HG03521 (cell line): ENCODE results near the gene CAND2.
A peak's percentile ranks its signal among the peaks of the same experiment; 100 is the strongest.

Experiments
- ATAC-seq: cut with Tn5 transposase; IDR thresholded peaks from one replicate; pipeline ENCODE4 v1.9.1; 2021; ENCODE audit warnings: mild to moderate bottlenecking, moderate library complexity; ENCODE audit not compliant: unreplicated experiment

The CAND2 gene

DNA sequence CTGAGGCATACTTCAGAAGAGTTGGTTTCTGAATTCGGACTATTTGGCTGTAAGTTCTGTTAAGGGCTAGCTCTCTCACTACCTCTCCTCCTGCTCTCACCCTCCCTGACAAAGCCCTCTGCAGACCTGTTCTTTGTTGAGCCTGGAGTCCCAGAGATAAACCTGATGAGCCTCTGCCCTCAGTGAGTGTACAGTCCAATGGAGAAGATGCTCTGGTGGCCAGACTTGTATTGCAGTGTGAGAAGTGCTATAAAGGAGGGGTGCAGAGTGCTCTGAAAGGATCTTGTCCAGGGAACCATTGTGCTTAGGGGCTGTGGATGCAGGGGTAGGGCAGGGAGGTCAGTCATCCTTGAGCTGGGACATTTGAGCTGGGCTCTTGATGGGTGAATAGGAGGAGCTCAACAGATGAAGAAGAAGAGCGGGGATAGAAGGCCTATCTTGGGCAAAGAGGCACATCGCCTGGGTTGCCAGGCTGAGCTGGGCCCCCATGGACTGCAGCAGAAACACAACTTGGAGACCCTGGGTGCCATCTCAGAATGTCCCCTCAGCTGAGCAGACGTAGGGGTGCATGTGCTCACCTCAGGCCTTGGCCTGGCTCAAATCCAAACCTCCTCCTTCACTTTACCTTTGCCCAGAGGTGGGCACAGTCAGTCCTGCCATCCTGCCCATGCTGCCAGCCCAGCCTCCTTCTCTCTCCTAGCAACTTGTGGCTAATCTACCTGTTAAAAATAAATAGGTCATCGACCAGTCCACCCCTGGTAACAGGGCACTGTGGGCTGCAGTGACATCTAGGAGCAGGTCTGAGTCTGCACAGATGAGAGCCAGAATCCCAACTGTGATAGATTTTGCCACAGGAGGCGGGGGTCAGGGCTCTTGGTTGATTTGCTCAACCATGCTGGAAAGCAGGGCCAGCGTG, 3.3 kb downstream of the CAND2 start:
- no peak for ATAC-seq

DNA sequence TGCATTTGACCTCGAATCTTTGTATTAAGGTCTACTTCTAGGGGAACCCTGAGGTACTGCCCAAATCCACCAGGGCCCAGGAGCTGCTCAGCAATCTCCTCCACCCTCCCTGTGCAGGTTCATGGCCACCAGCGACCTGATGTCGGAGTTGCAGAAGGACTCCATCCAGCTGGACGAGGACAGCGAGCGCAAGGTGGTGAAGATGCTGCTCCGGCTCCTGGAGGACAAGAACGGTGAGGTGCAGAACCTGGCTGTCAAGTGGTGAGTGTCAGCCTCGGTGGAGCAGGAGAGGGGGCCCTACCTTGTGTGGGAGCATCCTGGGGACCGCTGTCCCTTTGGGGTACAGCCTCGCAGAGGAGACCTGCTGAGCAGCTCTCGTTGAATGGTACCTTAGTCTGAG, 6.9 kb downstream of the CAND2 start:
- ATAC-seq = no peak

DNA sequence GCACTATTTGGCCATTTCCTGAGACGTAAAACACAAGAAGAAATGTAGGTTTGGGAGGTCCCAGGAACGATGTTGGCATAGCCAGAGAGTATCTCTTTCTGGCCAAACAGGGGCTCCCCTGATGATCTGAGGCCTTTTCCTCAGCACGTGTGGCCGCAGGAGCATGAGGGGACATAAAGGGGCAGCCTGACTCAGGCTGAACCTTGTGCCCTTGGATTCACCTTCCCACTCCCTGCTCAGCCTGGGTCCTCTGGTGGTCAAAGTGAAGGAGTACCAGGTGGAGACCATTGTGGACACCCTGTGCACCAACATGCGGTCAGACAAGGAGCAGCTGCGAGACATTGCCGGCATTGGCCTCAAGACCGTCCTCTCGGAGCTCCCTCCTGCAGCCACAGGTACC, 10.6 kb downstream of the CAND2 start:
- no peak for ATAC-seq

DNA sequence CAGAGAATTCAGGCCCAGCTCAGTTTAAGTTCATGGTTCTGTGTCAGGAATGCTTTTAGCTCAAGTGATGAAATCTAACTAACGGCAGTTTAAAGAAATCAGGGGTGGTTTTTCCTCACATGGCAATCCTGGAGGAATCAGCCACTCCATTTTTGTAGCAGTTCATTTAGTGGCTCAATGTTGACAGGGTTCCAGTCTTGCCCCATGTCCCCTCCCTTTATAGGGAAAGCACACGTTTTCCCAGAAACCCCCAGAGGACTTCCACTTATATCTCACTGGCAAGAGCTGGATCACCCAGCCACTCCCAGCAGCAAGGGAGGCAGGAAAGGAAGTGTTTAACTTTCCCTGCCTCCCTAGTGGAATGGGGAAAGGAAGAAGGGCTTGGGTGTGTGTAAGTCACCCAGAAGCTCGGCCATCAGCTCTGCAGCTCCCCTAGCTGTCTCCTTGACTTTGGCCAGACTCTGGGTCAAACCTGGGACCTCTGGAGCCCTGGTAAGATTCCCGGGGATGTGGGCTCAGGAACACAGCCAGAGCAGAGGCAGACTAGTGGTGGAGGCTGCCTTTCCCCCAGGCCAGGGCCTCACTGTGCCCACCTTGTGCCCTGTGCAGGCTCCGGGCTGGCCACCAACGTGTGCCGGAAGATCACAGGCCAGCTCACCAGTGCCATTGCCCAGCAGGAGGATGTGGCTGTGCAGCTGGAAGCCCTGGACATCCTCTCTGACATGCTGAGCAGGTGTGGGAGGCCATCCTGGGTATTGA, 11.3 kb downstream of the CAND2 start:
- ATAC-seq = no peak

DNA sequence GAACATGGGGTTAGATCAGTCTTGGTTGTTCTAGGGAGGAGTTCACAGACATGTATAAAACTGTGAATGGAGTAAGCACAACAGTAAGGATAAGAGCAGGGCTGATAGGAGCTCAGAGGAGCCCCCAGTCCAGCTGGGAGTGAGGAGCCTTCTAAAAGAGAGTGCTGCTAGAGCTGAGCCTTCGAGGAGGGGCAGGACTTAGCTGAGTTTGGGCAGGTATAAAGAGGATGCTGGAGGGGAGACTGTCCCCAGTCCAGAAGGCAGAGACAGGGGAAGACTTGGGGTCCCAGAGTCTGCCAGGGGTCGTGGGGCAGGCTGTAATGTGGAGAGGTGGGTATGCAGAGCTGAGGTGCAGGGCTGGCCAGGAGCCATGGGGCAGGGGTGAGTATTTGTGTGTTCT, 12.1 kb downstream of the CAND2 start:
- no peak for ATAC-seq

DNA sequence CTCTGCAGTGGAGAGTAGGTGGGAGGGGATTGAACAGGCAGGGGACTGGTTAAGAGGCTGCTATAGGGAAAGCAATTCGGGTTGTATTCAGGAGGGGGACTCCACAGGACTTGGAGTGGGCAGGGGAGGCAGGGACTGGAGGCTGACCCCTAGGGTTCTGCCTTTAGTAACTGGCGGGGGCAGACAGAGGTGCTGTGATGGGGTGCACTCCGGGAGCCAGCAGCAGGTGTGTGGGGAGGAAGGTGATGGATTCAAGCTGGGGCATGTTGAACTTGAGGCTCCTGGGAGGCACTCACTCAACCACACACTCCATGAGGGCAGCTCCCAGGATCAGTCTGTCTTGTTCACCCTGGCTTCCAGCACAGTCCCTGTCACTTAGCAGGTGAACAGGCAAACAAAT, 12.5 kb downstream of the CAND2 start:
- ATAC-seq = no peak

DNA sequence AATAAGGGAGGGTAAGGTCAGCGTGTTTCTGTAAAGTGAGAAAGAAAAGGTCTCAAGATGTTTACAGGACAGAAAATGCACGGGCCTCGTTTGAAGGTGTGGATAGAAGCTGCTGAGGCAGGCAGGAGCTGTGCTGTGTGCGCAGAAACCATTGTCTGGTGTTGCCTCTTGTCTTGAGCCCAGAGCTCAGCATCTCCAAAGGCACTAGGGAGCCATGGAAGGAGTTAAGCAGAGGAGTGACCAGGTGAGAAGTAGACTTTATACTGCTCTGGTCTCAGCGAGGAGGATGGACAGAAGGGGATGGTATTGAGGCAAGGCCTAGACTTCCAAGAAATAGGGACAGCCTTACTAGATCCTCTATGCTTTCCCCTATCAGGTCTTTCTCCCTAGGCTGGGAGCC, 13.0 kb downstream of the CAND2 start:
- ATAC-seq = no peak

DNA sequence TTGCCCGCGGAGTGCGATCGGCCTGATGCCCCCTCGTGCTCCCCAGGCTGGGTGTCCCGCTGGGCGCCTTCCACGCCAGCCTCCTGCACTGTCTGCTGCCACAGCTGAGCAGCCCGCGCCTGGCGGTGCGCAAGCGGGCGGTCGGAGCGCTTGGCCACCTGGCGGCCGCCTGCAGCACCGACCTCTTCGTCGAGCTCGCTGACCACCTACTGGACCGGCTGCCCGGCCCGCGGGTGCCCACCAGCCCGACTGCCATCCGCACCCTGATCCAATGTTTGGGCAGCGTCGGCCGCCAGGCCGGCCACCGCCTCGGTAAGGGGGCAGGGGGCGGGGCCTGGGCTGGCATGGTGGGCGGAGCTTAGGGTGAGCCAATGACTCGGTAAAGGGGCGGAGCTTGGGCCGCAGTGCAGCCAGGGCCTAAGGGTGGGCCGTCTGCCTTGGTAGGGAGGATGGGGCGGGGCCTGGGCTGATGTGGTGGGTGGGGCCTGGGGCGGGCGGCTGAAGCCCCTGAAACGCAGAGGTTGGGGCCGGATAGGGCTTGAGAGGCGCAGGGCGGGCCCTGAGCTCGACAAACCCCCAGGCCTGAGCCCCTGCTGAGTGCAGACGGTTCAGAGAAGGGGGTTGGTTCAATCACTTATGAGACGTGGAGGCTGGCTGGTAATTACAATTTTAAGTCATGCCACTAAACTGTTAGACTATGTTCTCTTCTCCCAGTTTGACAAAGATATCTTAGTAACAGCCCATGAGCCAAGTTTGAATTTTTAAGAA, 13.7 kb downstream of the CAND2 start:
- peak; percentile 98 for ATAC-seq

DNA sequence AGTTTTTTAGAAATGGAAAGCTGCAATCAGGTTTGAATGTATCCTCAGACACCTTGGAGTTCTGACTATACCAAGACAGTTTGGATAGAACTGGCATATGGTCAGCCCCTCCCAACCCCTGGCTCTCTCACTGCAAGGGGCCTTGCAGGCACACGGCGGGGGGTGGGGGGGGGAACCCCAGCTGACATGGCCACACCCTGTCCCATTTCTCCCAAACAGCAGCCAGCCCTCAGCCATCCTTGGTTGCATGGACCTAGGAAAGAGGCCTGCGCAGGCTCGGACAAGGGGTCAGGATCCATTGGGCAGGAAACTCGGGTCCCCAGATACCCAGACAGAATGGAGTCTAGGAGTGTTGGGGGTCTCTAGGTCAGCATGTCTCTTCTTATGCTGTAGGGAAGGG, 14.5 kb downstream of the CAND2 start:
- no peak for ATAC-seq

DNA sequence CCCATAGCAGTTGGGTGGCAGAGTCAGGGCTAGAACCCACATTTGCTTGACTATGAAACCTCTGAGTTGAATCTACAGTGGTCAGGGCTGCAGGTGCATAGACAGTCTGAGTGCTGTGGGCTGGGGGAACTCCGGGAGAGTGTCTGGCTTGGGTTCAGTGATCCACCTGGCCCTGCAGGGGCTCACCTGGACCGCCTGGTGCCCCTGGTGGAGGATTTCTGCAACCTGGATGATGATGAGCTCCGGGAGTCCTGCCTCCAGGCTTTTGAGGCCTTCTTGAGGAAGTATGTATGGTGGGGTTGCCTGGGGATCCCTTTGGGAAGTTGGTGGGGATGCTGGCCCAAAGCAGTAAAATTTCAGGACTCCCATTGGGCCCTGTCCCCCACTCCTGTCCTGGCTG, 16.3 kb downstream of the CAND2 start:
- no peak for ATAC-seq

DNA sequence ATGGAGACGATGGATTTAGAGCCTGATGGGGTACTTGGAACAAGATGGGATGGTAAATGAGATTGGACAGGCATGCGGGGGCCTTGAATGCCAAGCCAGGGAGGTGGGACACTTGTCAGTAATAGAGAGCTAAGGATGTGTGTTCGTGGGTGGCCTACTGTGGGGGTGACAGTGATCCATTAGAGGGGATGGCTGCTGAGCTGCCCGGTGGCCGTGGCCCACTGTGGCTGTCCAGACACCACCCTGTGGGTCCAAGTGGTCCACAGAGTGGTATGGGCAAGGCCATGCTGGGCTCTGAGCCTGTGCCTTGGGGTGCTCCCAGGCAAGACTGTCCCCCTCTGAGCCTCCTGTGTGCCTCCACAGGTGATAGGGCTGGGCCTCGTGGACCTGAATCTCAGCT, 17.5 kb downstream of the CAND2 start:
- ATAC-seq = no peak

DNA sequence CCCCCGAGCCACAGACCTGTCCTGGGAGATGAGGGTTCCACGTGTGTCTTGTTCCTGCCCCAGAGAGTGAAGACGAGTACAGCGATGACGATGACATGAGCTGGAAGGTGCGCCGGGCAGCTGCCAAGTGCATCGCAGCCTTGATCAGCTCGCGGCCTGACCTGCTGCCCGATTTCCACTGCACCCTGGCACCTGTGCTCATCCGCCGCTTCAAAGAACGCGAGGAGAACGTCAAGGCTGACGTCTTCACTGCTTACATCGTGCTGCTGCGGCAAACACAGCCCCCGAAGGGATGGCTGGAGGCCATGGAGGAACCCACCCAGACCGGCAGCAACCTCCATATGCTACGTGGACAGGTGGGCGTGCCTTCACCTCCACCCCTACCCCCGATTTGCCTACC, 18.6 kb downstream of the CAND2 start:
- no peak for ATAC-seq

DNA sequence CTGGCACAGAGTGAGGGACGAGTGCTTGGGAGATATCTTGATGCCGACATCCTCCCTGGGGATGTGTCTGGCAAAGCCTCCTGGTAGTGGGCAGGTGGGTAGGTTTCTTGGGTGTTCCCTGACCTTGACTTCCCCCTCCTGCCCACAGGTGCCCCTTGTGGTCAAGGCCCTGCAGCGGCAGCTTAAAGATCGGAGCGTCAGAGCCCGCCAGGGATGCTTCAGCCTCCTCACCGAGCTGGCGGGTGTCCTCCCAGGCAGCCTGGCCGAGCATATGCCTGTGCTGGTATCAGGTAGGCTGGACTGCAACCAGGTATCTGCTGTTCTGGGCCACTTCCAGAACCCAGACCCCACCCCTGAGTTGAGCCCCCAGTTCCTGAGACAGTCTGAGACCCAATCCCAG, 19.2 kb downstream of the CAND2 start:
- no peak for ATAC-seq

DNA sequence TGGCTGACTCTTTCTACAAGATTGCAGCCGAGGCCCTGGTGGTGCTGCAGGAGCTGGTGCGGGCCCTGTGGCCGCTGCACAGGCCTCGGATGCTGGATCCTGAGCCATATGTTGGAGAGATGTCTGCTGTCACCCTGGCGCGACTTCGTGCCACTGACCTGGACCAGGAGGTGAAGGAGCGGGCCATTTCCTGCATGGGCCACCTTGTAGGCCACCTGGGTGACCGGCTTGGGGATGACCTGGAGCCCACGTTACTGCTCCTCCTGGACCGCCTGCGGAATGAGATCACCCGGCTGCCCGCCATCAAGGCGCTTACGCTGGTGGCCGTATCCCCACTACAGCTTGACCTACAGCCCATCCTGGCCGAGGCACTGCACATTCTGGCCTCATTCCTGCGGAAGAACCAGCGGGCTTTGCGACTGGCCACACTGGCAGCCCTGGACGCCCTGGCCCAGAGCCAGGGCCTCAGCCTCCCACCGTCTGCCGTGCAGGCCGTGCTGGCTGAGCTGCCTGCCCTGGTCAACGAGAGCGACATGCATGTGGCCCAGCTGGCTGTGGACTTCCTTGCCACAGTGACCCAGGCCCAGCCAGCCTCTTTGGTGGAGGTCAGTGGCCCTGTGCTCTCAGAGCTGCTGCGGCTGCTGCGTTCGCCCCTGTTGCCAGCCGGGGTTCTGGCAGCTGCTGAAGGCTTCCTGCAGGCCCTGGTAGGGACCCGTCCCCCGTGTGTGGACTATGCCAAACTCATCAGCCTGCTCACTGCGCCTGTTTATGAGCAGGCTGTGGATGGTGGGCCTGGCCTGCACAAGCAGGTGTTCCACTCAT, 20.3 kb downstream of the CAND2 start:
- ATAC-seq = no peak

DNA sequence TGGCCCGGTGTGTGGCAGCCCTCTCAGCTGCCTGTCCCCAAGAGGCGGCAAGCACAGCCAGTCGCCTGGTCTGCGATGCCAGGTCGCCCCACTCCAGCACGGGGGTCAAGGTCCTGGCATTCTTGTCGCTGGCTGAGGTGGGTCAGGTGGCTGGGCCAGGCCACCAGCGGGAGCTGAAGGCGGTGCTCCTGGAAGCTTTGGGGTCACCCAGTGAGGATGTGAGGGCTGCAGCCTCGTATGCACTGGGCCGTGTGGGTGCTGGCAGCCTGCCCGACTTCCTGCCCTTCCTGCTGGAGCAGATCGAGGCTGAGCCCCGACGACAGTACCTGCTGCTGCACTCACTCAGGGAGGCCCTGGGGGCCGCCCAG, 20.8 kb downstream of the CAND2 start:
- no peak for ATAC-seq

DNA sequence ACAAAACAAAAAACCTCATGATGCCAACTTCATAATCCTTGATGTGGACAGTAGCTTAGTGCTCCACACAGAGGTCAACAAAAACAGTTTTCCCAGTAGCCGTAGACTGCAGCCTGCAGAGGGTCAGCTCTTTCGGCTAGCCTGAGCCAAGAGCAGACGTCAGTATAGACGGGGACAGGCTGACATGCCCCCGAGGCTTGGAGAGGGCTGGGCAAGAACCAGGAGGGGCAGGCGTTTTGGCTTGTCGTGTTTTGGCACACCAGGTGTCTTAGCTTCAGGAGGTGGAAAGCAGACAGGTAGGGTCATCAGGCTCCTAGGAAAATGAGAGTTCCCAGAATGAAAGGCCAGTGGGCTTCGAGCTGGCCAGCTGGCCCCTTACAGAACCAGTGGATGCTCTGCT, 21.8 kb downstream of the CAND2 start:
- ATAC-seq = no peak

DNA sequence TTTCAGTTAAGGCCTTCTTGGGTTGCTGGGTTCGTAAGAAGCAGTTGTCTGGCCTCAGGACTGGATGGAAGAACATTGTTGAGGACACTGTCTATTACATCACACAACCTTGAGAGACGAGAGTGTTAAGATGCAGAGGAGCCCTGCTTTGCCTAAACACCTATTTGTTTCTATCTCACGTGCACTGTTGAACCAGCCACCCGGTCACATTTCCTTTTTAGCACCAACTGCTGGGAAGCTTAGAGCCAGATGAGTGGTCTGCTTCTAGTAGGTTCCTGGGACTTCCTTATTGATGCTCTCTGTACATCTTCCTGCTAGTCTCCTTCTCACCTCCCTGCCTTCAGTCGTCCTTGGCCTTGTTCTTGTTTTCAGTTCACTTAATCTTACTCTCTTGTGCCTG, 22.3 kb downstream of the CAND2 start:
- ATAC-seq = no peak

DNA sequence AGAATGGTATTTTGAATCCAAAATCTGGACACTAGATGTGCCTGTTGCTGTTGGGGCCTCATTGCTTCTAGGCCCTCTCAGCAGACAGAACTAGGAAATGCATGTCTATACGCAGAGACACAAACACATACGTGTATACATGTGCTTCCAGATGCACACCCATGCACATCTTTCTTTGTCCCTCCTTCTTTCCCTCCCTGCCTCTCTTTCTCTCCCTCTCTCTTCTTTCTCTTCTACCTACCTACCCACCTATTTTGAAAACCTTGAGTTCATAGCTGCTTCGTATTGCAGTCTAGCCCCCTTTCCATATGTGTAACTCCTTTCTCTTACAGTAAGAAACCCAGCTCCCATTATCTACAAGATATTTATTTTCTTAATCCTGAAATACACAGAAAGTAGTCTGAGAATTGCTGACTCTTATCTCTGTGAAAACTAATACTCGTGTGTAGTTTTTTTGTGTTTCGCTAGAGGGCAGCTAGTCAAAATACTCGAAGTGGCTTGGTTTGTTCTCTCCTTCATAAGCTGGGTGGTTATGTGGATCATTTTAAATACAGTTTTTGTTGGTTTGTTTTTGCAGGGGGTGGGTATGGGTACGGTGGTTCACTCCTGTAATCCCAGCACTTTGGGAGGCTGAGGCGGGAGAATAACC, 26.4 kb downstream of the CAND2 start:
- no peak for ATAC-seq

DNA sequence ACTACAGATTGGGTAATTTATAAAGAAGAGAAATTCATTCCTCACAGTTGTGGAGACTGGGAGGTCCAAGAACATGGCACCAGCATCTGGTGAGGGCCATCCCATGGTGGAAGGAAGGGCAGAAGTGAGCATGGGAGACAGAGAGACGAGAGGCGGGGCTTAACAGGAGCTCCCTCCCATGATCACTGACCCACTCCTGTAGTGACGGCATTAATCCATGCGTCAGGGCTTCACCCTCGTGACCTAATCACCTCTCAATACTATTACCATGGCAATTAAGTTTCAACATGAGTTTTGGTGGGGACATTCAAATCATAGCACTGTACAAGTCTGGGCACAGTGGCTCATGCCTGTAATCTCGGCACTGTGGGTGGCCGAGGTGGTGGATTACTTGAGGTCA, 27.8 kb downstream of the CAND2 start:
- ATAC-seq = no peak

DNA sequence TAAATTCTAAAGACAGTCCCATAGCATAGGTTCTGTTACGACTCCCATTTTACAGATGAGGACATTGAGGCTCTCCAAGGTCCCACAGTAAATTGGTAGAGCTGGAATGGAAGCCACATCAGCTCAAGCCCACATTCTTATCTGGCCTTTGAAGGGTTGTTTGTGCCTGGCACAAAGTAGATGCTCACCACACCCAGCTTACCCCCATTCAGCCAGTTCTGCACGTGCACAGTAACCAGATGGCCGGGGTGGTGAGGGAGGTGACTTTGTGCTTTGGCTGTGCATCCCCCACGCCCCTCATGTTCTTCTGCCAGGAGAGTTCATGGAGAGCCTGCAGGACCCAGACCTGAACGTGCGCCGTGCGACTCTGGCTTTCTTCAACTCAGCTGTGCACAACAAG, 28.7 kb downstream of the CAND2 start:
- ATAC-seq = no peak
